Nephron progenitor cell (in vitro differentiated cells): ENCODE measurements around the gene ELAVL3.
A peak's percentile ranks its signal among the peaks of the same experiment; 100 is the strongest.

Experiments used
- DNase-seq: peaks from one replicate; pipeline ENCODE4 v3.0.0; 2021
- H3K27ac Mint-ChIP-seq: 2 replicates; pipeline ENCODE4 v1.8.0; 2021; ENCODE audit warnings: mild to moderate bottlenecking, moderate library complexity, mixed read lengths
- H3K27me3 Mint-ChIP-seq: 2 replicates; pipeline ENCODE4 v1.8.0; 2021; ENCODE audit warnings: mild to moderate bottlenecking, low read depth, mixed read lengths; ENCODE audit not compliant: poor library complexity
- H3K36me3 Mint-ChIP-seq: 2 replicates; pipeline ENCODE4 v1.8.0; 2021; ENCODE audit warnings: low read depth, mixed read lengths
- H3K4me1 Mint-ChIP-seq: 2 replicates; pipeline ENCODE4 v1.8.0; 2021; ENCODE audit warnings: mixed read lengths
- H3K4me3 Mint-ChIP-seq: 2 replicates; pipeline ENCODE4 v1.8.0; 2021; ENCODE audit warnings: mild to moderate bottlenecking, moderate library complexity, mixed read lengths
- H3K9me3 Mint-ChIP-seq: 2 replicates; pipeline ENCODE4 v1.8.0; 2021; ENCODE audit warnings: mild to moderate bottlenecking, moderate library complexity, mixed read lengths
- CTCF ChIP-seq: fragments of 200-600 bp; sonication (generic); IDR thresholded peaks from 2 replicates; pipeline ENCODE4 v1.5.0; 2021; ENCODE audit warnings: antibody characterized with exemption

ELAVL3 gene

DNA sequence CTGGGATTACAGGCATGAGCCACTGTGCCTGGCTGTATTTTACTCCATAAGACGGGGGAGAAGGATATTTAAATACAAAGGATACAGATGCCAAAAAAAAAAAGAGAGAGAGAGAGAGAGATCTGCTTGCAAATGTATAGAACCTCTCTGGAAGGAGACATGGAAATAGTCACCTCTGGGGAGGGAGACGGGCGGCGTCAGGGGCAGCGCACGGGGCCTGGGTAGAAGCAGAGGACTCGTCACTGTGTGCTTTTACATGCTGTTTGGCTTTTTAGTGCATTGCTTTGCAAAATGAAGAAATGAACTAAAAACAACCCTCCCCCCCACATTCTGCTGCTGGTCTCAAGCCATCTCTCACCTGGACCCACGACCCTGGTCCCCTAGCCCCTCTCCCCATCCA lies 29.6 kb upstream of the ELAVL3 start:
- H3K27ac Mint-ChIP-seq, result peak overlapping the region; percentile 27
- no peak for DNase-seq
- H3K4me3 Mint-ChIP-seq, result no peak overlapping the region
- H3K4me1 Mint-ChIP-seq, result peaks cover 18% of the 10 kb centered on the region
- H3K9me3 Mint-ChIP-seq, result no peaks in the 10 kb centered on the region
- peaks cover 6% of the 10 kb centered on the region for H3K27me3 Mint-ChIP-seq
- peaks cover 15% of the 10 kb centered on the region for H3K36me3 Mint-ChIP-seq
- TF ChIP-seq CTCF, result no peak

DNA sequence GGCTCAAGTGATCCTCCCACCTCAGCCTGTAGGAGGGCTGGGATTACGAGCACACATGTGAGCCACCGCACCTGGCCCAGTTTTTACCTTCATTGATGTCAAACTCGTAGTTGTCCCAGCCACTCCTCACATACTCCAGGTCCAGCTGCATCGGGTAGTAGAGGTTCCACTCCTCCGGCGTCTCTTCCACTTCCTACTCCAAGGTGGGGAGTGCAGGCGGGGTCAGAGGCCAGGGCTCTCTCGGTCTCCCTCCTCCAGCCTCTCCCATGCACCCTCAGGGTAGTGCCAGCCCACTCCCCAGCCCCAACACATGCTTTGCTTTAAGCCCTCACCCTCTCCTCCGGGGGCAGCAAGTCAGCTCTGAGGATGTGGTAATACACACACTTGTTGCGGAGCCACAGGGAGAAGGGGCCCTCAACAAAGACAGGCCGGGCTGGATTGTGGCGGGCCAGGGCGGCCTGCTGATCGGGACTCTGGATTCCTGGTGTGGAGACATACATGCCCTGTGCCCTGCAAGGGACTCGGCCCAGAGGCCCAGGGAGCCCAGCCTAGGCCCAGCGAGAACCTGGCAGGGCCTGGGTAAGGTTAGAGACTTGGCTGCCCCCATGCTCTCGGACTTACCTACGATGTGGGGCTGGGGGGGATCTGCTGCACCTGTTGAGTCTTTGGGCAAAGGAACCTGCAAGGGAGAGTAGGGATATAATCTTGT lies 26.7 kb upstream of the ELAVL3 start:
- no peaks in the 10 kb centered on the region for H3K9me3 Mint-ChIP-seq
- H3K27ac Mint-ChIP-seq, result no peak overlapping the region
- TF ChIP-seq CTCF, result no peak
- H3K36me3 Mint-ChIP-seq, result peaks cover 18% of the 10 kb centered on the region
- DNase-seq, result no peak
- peaks cover 6% of the 10 kb centered on the region for H3K27me3 Mint-ChIP-seq
- no peak overlapping the region for H3K4me3 Mint-ChIP-seq
- H3K4me1 Mint-ChIP-seq, result peaks cover 27% of the 10 kb centered on the region

DNA sequence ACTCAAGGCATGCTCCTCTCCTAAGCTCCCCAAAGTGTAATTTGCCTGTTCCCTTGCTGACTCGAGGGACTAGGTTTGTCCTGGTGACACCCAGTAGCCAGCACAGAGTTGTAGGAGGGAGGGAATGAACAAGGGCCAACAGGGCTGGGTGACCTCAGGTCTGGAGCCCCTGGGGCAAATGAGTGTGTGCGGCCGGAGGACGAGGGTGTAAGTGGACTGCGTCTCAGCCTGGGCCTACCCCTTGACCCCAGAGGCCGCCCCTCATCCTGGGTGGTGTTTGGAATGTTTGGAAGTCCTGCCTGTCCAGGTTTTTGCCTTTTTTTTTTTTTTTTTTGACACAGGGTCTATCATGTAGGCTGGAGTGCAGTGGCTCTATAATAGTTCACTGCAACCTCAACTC lies 26.1 kb upstream of the ELAVL3 start:
- peaks cover 13% of the 10 kb centered on the region for H3K36me3 Mint-ChIP-seq
- no peaks in the 10 kb centered on the region for H3K9me3 Mint-ChIP-seq
- no peak for DNase-seq
- peak overlapping the region; percentile 85 for H3K4me3 Mint-ChIP-seq
- TF ChIP-seq CTCF, result no peak
- H3K4me1 Mint-ChIP-seq, result peaks cover 27% of the 10 kb centered on the region
- peaks cover 6% of the 10 kb centered on the region for H3K27me3 Mint-ChIP-seq
- H3K27ac Mint-ChIP-seq, result no peak overlapping the region

- TF ChIP-seq CTCF, result no peak
- DNase-seq, result no peak
- Mint-ChIP-seq H3K27me3 (peaks cover 5% of the 10 kb centered on the region), H3K4me3 (peak overlapping the region; percentile 85), H3K27ac (peak overlapping the region; percentile 36), H3K4me1 (peaks cover 27% of the 10 kb centered on the region), H3K9me3 (no peaks in the 10 kb centered on the region), H3K36me3 (peaks cover 8% of the 10 kb centered on the region)
Measured at GRCh38 chr19:11506101-11506555, 25.3 kb upstream of the ELAVL3 start.

DNA sequence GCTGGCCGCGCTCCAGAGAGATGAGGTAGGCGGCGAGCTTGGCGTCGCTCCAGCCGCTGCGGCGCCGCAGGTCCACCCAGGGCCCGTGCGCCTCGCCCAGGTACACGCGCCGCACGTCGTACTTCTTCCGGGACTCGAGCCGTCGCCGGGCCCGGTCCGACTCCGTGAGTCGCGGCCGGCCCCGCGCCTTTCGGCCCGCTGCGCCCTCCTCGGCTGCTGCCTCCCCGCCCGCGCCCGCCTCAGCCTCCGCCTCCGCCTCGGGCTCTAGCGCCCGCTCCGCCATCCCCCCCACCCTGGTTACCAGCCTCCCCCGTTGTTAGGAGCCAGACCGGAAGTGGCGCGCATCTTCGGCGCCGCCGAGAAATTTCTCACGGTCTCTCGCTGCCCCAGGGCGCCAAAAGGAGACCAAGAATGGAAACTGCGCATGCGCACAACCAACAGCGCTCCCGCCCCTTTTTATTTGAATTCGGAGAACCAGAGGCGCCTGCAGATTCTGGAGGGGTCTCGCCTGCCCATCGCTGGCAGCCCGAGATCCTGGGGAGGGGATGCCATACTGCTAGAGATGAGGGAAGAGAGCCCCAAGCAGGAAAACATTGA lies 24.8 kb upstream of the ELAVL3 start, which contains the start of gene ZNF653:
Gene ZNF653 (minus strand): TSS at position 336 of the 597 bp plus-strand sequence. CDS start 53 bp downstream, at position 283.
- H3K4me3 Mint-ChIP-seq, result peak within 1 kb of the TSS; percentile 88
- H3K27ac Mint-ChIP-seq, result peak within 1 kb of the TSS; percentile 98
- TF ChIP-seq CTCF, result no peak
- H3K9me3 Mint-ChIP-seq, result no peaks in the 10 kb centered on the region
- DNase-seq, result peak; percentile 93
- H3K4me1 Mint-ChIP-seq, result peaks cover 27% of the 10 kb centered on the region
- H3K27me3 Mint-ChIP-seq, result peaks cover 3% of the 10 kb centered on the region
- H3K36me3 Mint-ChIP-seq, result peaks cover 6% of the 10 kb centered on the region
